Measurements from ENCODE around the gene ARSI. TPM values are rescaled to one million over a fixed set of nuclear protein-coding genes. Genes with fewer than 3 reads are reported as not detected.

Gene ARSI
- total RNA-seq, 2 experiments from 2014 or later: not detected

GRCh38 chr5:150278916-150279315 lies 23.8 kb downstream of the ARSI start:
- Histone ChIP-seq H3K36me3 (ENCODE audit: insufficient read depth, low read length) (no peaks in the 10 kb centered on the region), H2AFZ (ENCODE audit: low read length) (no peak overlapping the region), H3K27ac (ENCODE audit: low read depth, low read length, poor library complexity, severe bottlenecking) (no peak overlapping the region), H3K79me2 (ENCODE audit: insufficient read depth, low read depth, low read length) (no peaks in the 10 kb centered on the region), H3K9me3 (ENCODE audit: low read length) (no peaks in the 10 kb centered on the region), H3K9me2 (ENCODE audit: insufficient read depth, low read length) (no peaks in the 10 kb centered on the region), H3K4me3 (ENCODE audit: low read depth, low read length, poor library complexity, severe bottlenecking) (no peak overlapping the region), H4K20me1 (ENCODE audit: insufficient read depth, low read length) (no peaks in the 10 kb centered on the region), H3K4me2 (ENCODE audit: low read length) (no peak overlapping the region), H3K4me1 (ENCODE audit: insufficient read depth, low read length, poor library complexity, severe bottlenecking) (no peaks in the 10 kb centered on the region)
- TF ChIP-seq CTCF (conservative IDR thresholded peaks at IDR 0.05; ENCODE audit: low read length): no peak
- no peak for TF ChIP-seq EZH2phosphoT487 (IDR thresholded peaks at IDR 0.05; ENCODE audit: borderline replicate concordance, low read depth, low read length)
- intact Hi-C loops (cut with micrococcal nuclease; ENCODE audit: unreplicated experiment): no loop called here
- no TSS peak for BruUV-seq (replicated peaks)
- CTCF ChIA-PET (ENCODE audit: unreplicated experiment): no interaction called here
- DNase-seq (ENCODE audit: low spot score): no peak
- POLR2A ChIA-PET: no interaction called here

- no peaks in the 10 kb centered on the region for H3K79me2 ChIP-seq (ENCODE audit: insufficient read depth, low read depth, low read length)
- no peaks in the 10 kb centered on the region for H3K9me3 ChIP-seq (ENCODE audit: low read length)
- DNase-seq (ENCODE audit: low spot score): no peak
- H4K20me1 ChIP-seq (ENCODE audit: insufficient read depth, low read length): no peaks in the 10 kb centered on the region
- H3K36me3 ChIP-seq (ENCODE audit: insufficient read depth, low read length): no peaks in the 10 kb centered on the region
- H3K4me2 ChIP-seq (ENCODE audit: low read length): no peak overlapping the region
- H3K9me2 ChIP-seq (ENCODE audit: insufficient read depth, low read length): no peaks in the 10 kb centered on the region
- intact Hi-C loops (cut with micrococcal nuclease; ENCODE audit: unreplicated experiment): no loop called here
- no peak overlapping the region for H2AFZ ChIP-seq (ENCODE audit: low read length)
- no TSS peak for BruUV-seq (replicated peaks)
- H3K27ac ChIP-seq (ENCODE audit: low read depth, low read length, poor library complexity, severe bottlenecking): no peak overlapping the region
- TF ChIP-seq CTCF (conservative IDR thresholded peaks at IDR 0.05; ENCODE audit: low read length) (no peak), EZH2phosphoT487 (IDR thresholded peaks at IDR 0.05; ENCODE audit: borderline replicate concordance, low read depth, low read length) (no peak)
- H3K4me3 ChIP-seq (ENCODE audit: low read depth, low read length, poor library complexity, severe bottlenecking): no peak overlapping the region
- ChIA-PET CTCF (ENCODE audit: unreplicated experiment) (no interaction called here), POLR2A (interaction anchor here (0.7 kb wide), 1 partner anchor 603 kb away, joined by 4 read pairs; no protein-coding TSS in a partner anchor)
- no peaks in the 10 kb centered on the region for H3K4me1 ChIP-seq (ENCODE audit: insufficient read depth, low read length, poor library complexity, severe bottlenecking)
Observed at GRCh38 chr5:150278046-150278730, 24.5 kb downstream of the ARSI start.

- no peaks in the 10 kb centered on the region for H4K20me1 ChIP-seq (ENCODE audit: insufficient read depth, low read length)
- no peaks in the 10 kb centered on the region for H3K9me3 ChIP-seq (ENCODE audit: low read length)
- intact Hi-C loops (cut with micrococcal nuclease; ENCODE audit: unreplicated experiment): no loop called here
- H2AFZ ChIP-seq (ENCODE audit: low read length): no peak overlapping the region
- H3K4me2 ChIP-seq (ENCODE audit: low read length): no peak overlapping the region
- no peaks in the 10 kb centered on the region for H3K9me2 ChIP-seq (ENCODE audit: insufficient read depth, low read length)
- H3K4me1 ChIP-seq (ENCODE audit: insufficient read depth, low read length, poor library complexity, severe bottlenecking): no peaks in the 10 kb centered on the region
- BruUV-seq (replicated peaks): no TSS peak
- no peaks in the 10 kb centered on the region for H3K79me2 ChIP-seq (ENCODE audit: insufficient read depth, low read depth, low read length)
- H3K27ac ChIP-seq (ENCODE audit: low read depth, low read length, poor library complexity, severe bottlenecking): no peak overlapping the region
- DNase-seq (ENCODE audit: low spot score): no peak
- H3K36me3 ChIP-seq (ENCODE audit: insufficient read depth, low read length): no peaks in the 10 kb centered on the region
- H3K4me3 ChIP-seq (ENCODE audit: low read depth, low read length, poor library complexity, severe bottlenecking): no peak overlapping the region
- ChIA-PET POLR2A (no interaction called here), CTCF (ENCODE audit: unreplicated experiment) (interaction anchor here (0.5 kb wide), 1 partner anchor 8 kb away, joined by 3 read pairs; no protein-coding TSS in a partner anchor)
- TF ChIP-seq CTCF (conservative IDR thresholded peaks at IDR 0.05; ENCODE audit: low read length): no peak
- no peak for TF ChIP-seq EZH2phosphoT487 (IDR thresholded peaks at IDR 0.05; ENCODE audit: borderline replicate concordance, low read depth, low read length)
Observed at GRCh38 chr5:150277043-150277442, 25.7 kb downstream of the ARSI start.

All from OCI-LY7 (cell line).